ENCODE results near the gene GNG2. TPM values are rescaled to one million over a fixed set of nuclear protein-coding genes. Genes with fewer than 3 reads are reported as not detected.

The GNG2 gene
- total and polyA plus RNA-seq, 10 of the 15 experiments (the other 5 are each of a cell fraction or from before 2014, with no cell fraction given) = 31.6 to 114 (median 66.4) TPM

- TF ChIP-seq CUX1 (IDR thresholded peaks at IDR 0.05; ENCODE audit: insufficient replicate concordance, low read depth, low read length) (no peak), IRF3 (IDR thresholded peaks at IDR 0.05) (no peak), ZNF384 (IDR thresholded peaks at IDR 0.05; ENCODE audit: borderline replicate concordance, low read depth, low read length) (no peak), BCLAF1 (IDR thresholded peaks at IDR 0.05) (no peak), PKNOX1 (IDR thresholded peaks at IDR 0.05) (peak; percentile 52), EED (IDR thresholded peaks at IDR 0.05; ENCODE audit: low read depth) (peak; percentile 73), EGR1 (IDR thresholded peaks at IDR 0.05; ENCODE audit: borderline replicate concordance in 1 of 2, low read depth in 2 of 2, low read length in 2 of 2) (peak in 1 of 2 experiments; percentile 43; a peak in 1 of 3 replicates), TCF3 (IDR thresholded peaks at IDR 0.05; ENCODE audit: borderline replicate concordance, insufficient read depth, low read depth, low read length) (peak; percentile 37; the same call in 1 of the 2 replicates), E2F4 (IDR thresholded peaks at IDR 0.05; ENCODE audit: low read depth, low read length) (no peak), CREM (IDR thresholded peaks at IDR 0.05; ENCODE audit: low read depth) (peak; percentile 59), SMC3 (IDR thresholded peaks at IDR 0.05; ENCODE audit: borderline replicate concordance, low read length) (no peak), MTA2 (IDR thresholded peaks at IDR 0.05; ENCODE audit: low read depth) (peak; percentile 25; the same call in 1 of the 2 replicates), ELK1 (IDR thresholded peaks at IDR 0.05; ENCODE audit: low read depth, low read length) (no peak), EZH2 (IDR thresholded peaks at IDR 0.05; ENCODE audit: borderline replicate concordance, control insufficient read depth, low read depth, low read length) (no peak), CHD2 (IDR thresholded peaks at IDR 0.05; ENCODE audit: borderline replicate concordance, low read depth, low read length) (peak; percentile 46; the same call in 1 of the 2 replicates)
These were observed at the start of gene GNG2 (continued) for GRCh38 chr14:51860164-51860824.
